HUES48 (cell line): ENCODE data around the gene NPHP4.

Source experiments
- H3K27ac ChIP-seq: one replicate; pipeline ENCODE4 v1.7.0; 2013; ENCODE audit warnings: low read depth, low read length, inconsistent platforms
- H3K27me3 ChIP-seq: 2 replicates; pipeline ENCODE4 v1.6.1; 2013; ENCODE audit warnings: mild to moderate bottlenecking, low read length; ENCODE audit not compliant: control insufficient read depth, insufficient read depth
- H3K36me3 ChIP-seq: 2 replicates; pipeline ENCODE4 v1.6.1; 2013; ENCODE audit warnings: low read length; ENCODE audit not compliant: control insufficient read depth, insufficient read depth
- H3K4me1 ChIP-seq: 2 replicates; pipeline ENCODE4 v1.6.1; 2013; ENCODE audit warnings: mild to moderate bottlenecking, low read length; ENCODE audit not compliant: control insufficient read depth, insufficient read depth
- H3K4me3 ChIP-seq: 2 replicates; pipeline ENCODE4 v1.5.1; 2013; ENCODE audit warnings: mild to moderate bottlenecking, low read depth, low read length
- H3K9ac ChIP-seq: 2 replicates; pipeline ENCODE4 v1.6.1; 2013; ENCODE audit warnings: mild to moderate bottlenecking, low read depth, low read length, moderate library complexity
- H3K9me3 ChIP-seq: 2 replicates; pipeline ENCODE4 v1.6.1; 2013; ENCODE audit warnings: low read length; ENCODE audit not compliant: control insufficient read depth, insufficient read depth

NPHP4 gene

GRCh38 chr1:5839161-5839880, 152.9 kb downstream of the NPHP4 start:
- no peaks in the 10 kb centered on the region for H3K27me3 ChIP-seq
- H3K9me3 ChIP-seq, result no peaks in the 10 kb centered on the region
- no peak overlapping the region for H3K4me3 ChIP-seq
- no peak overlapping the region for H3K27ac ChIP-seq
- peaks cover 4% of the 10 kb centered on the region; the same call in 1 of the 2 replicates for H3K4me1 ChIP-seq
- no peak overlapping the region for H3K9ac ChIP-seq
- H3K36me3 ChIP-seq, result no peaks in the 10 kb centered on the region

DNA sequence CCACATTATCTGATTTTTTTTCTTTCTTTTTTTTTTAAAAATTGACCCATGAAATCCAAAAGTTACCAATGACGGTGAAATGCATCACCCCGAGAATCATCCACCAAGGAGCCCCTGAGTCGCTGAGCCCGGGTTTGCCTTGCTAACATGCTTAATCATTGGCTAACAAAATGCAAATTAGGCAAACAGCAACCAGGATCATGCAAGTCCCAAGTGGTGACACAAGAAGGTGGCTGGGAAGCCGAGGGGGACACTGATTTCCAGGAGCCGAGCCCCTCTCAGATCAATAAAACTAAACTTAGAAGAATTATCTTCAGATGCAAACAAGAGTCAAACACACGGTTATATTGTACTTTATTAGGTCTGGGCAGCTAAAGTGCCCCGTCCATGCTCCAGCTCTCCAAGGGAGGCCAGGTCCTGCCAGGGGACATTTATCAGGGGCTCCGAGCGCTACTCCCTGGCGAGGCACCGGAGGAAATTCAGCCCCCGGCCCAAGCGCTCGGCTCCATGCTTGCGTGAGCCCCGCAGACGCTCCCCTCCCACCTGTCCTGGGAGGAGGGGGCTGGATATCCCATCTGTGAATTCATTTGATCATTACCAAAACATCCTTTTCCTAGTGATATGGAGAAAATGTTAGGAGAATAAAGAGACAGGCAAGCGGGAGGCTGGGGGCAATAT, 154.1 kb downstream of the NPHP4 start:
- Histone ChIP-seq H3K9ac (no peak overlapping the region), H3K4me1 (0 out of 2 replicates have a peak, but pooled peaks cover 4% of the 10 kb centered on the region), H3K4me3 (no peak overlapping the region), H3K36me3 (no peaks in the 10 kb centered on the region), H3K27ac (no peak overlapping the region), H3K9me3 (no peaks in the 10 kb centered on the region), H3K27me3 (no peaks in the 10 kb centered on the region)

GRCh38 chr1:5836776-5837440, 155.3 kb downstream of the NPHP4 start:
- Histone ChIP-seq H3K9ac (0 out of 2 replicates have a peak overlapping the region, but pooled peaks have one; percentile 7), H3K4me3 (no peak overlapping the region), H3K27ac (no peak overlapping the region)

DNA sequence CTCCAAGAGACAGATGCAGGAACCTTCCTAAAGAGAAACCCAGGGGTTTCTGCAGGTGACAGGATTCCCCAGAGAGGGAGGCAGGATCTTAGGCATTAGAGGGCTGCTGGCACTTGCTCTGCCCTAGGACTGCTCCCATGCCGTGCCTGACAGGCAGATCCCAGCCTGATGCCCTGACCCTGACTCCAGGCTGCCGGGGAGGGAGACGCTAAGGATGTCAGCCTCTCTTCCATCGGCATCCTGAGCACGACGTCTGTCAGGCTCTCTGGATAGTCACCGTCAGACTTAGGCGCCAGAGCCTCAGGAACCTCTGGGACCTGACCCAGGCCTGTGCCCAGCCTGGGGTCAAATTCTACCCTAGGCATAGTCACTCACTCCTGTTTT, 157.1 kb downstream of the NPHP4 start:
- Histone ChIP-seq H3K27ac (no peak overlapping the region), H3K27me3 (peaks cover 3% of the 10 kb centered on the region; the same call in 1 of the 2 replicates), H3K4me1 (peaks cover 23% of the 10 kb centered on the region), H3K36me3 (no peaks in the 10 kb centered on the region), H3K9ac (no peak overlapping the region), H3K9me3 (no peaks in the 10 kb centered on the region), H3K4me3 (no peak overlapping the region)

More at GRCh38 chr1:5836776-5837440, 155.3 kb downstream of the NPHP4 start:
- Histone ChIP-seq H3K36me3 (no peaks in the 10 kb centered on the region), H3K9me3 (no peaks in the 10 kb centered on the region), H3K27me3 (no peaks in the 10 kb centered on the region), H3K4me1 (peaks cover 13% of the 10 kb centered on the region)

DNA sequence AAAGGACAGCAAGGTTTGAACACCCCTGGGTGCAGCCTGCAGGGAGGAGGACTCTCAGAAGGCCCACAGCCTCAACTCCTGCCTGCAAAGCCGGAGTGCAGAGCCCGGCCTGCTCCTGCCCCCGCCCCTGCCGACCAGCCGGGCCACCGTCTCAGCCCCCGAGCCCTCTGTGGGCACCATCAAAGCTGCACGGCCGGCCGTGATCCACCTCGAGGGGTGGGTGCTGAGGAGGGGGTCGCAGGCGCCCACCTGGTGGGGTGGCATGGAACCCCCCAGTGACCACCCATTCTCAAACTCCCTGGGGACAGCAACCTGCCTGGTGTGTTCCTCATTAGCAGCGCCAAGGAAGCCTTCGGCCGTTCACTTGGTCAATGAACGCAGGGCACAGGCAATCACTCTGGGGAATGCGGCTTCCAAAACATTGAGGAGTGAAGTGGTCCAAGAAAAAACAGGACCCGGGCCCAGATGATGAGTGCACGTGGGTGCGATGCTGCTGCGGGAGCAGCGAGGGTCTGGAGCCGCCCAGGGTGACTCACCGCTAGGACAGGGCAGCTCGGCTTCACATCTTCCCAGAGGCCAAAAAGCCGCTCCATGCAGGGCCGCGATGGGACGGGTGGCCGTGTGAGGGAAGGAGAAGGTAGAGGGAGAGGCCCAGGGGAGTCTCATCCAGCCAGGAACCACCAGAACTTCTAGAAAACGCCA, 157.6 kb downstream of the NPHP4 start:
- H3K27me3 ChIP-seq, result peaks cover 3% of the 10 kb centered on the region; the same call in 1 of the 2 replicates

GRCh38 chr1:5833911-5834310, 158.3 kb downstream of the NPHP4 start:
- H3K4me1 ChIP-seq, result peaks cover 23% of the 10 kb centered on the region

More for the DNA sequence above, 157.6 kb downstream of the NPHP4 start:
- Histone ChIP-seq H3K27ac (no peak overlapping the region), H3K36me3 (no peaks in the 10 kb centered on the region), H3K9ac (no peak overlapping the region), H3K4me1 (peaks cover 23% of the 10 kb centered on the region), H3K9me3 (no peaks in the 10 kb centered on the region), H3K4me3 (no peak overlapping the region)

DNA sequence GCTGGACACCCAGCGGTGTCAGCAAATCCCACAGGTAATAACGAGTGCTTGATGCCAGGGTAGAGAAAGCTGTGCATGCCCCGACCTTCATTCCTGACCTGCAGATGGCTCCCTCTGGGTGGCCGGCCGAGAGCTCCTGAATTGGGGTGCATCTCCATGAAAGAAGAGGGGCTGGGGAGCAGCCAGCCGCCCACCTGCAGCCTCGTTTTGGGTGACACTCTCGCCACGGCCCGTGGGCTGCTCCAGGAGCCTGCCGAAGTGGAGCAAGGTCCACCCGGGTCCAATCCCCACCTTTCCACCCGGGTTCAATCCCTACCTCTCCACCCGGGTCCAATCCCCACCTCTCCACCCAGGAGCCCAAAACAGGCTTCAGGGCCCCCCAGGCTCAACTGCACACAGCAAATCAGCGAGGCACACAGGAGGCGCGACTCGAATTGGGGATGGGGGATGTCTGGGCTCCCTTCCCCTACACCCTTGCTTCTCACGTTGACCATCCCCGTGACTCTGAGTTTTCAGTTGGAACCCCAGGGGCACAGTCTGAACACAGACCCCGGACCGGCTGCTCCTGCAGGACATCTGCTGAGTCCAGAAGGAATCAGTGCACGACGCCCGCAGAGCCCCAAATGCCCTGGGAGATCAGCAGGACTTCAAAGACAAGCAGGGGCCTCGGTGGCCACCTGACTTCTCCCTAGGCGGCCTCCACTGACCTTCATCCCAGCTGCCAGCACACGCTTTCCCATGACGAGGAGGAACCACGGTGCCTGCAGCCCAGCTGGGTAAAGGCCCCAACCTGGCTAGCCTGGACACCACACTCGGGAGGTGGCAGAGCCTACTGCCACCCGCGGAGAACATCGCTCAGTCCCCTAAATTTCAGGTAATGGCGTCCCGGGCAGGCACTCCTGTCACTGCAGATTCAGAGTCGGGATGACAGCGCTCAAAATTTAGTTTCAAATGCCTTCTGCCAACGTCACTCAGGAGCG, 159.0 kb downstream of the NPHP4 start:
- Histone ChIP-seq H3K9ac (no peak overlapping the region), H3K4me3 (no peak overlapping the region), H3K27ac (no peak overlapping the region), H3K9me3 (no peaks in the 10 kb centered on the region), H3K4me1 (peaks cover 23% of the 10 kb centered on the region), H3K27me3 (peaks cover 3% of the 10 kb centered on the region; the same call in 1 of the 2 replicates), H3K36me3 (no peaks in the 10 kb centered on the region)

More at GRCh38 chr1:5833911-5834310, 158.3 kb downstream of the NPHP4 start:
- Histone ChIP-seq H3K9ac (no peak overlapping the region), H3K4me3 (no peak overlapping the region), H3K9me3 (no peaks in the 10 kb centered on the region), H3K36me3 (no peaks in the 10 kb centered on the region), H3K27me3 (peaks cover 3% of the 10 kb centered on the region; the same call in 1 of the 2 replicates), H3K27ac (no peak overlapping the region)

- H3K9me3 ChIP-seq, result no peaks in the 10 kb centered on the region
- H3K4me3 ChIP-seq, result no peak overlapping the region
- peaks cover 3% of the 10 kb centered on the region; the same call in 1 of the 2 replicates for H3K27me3 ChIP-seq
- peaks cover 22% of the 10 kb centered on the region for H3K4me1 ChIP-seq
- no peaks in the 10 kb centered on the region for H3K36me3 ChIP-seq
- H3K27ac ChIP-seq, result peak overlapping the region; percentile 21
- H3K9ac ChIP-seq, result no peak overlapping the region; the same call in 1 of the 2 replicates
These were observed 160.5 kb downstream of the NPHP4 start for GRCh38 chr1:5831600-5832335.

DNA sequence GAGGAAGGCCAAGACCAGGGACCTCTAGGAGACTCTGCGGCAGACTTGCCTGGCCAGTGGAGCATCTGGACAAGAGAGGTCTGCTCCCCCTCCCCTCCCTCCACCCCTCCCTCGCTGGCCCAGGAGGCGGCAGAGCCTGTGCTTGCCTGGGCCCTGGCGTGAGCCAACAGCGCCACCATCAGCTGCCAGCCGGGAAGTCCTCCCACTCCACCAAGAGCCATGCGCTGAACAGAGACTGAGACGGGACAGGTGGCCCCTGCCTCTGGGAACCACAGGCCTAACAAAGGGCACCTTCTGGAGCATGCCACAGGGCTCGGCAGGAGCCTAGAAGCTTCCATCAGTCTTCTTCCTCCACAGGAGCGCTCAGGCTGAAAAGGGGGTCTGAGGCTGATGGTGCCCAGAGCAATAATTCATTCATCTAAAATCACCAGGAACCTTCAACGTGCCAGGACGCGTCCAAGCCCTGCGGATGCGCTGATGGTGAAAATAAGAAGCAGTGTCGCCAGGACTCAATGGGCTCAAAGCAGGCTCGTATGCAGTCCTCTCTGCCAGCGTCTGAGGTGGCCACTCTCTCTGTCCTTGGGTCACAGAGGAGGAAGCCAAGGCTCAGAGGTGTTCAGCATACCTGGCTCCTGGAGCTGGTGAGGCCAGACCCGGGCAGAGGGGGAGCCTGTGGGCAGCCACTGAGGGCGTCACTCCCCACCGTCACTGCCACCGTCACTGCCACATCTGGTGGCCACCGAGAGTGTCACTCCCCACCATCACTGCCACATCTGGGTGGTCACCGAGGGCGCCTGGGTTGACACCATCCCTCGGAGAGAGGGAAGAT, 161.2 kb downstream of the NPHP4 start:
- peaks cover 3% of the 10 kb centered on the region; the same call in 1 of the 2 replicates for H3K27me3 ChIP-seq
- no peak overlapping the region for H3K4me3 ChIP-seq
- H3K4me1 ChIP-seq, result peaks cover 20% of the 10 kb centered on the region
- H3K9ac ChIP-seq, result no peak overlapping the region
- no peak overlapping the region for H3K27ac ChIP-seq
- no peaks in the 10 kb centered on the region for H3K9me3 ChIP-seq
- H3K36me3 ChIP-seq, result no peaks in the 10 kb centered on the region
